Activated CD8-positive, alpha-beta memory T cell treated with anti-CD3 and anti-CD28 coated beads for 24 hours (primary cell): ENCODE measurements around the gene CACNB1.

Source experiments
- DNase-seq: peaks from one replicate; pipeline ENCODE4 v3.0.0-alpha.2; 2020

The CACNB1 gene

DNA sequence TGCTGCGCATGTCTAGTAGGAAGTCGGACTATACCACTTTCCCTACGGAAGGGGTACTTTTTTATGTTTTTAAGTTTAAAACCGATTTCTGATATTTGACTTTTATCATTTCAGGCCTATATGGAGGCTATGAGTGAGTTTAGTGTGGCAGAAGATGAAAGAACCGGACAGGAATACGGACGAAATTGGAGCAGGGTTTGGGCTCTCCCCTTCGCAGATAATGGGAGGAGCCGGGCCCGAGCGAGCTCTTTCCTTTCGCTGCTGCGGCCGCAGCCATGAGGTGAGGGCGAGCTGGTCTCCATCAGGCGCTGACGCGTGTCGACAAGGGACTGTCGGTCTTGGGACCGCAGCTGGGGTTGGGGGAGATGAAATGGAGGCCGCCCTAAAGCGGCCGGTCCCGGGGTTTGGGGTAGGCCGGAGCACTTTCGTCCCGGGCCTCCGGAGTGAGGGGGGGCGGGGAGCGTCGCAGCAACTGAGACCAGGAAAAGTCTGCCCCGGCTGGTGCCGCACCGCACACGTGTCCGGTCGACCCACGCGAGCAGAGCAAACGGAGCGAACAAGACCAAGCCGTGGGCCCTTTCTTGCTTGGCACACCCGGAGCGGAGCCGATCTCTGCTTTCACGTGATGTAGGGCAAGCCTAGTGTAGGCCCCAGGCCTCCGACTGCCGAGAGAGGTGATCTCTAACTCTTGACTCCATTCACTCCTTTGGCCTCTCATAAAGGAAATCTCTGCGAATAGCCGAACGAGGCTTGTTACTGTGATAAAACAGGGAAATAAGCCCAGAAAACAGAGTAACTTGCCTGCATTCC, 2.8 kb upstream of the CACNB1 start, which contains the start of gene RPL19:
Gene RPL19 (plus strand): TSS at position 214 of the 810 bp plus-strand sequence. CDS start 62 bp downstream, at position 276.
- DNase-seq, result peak; percentile 94

DNA sequence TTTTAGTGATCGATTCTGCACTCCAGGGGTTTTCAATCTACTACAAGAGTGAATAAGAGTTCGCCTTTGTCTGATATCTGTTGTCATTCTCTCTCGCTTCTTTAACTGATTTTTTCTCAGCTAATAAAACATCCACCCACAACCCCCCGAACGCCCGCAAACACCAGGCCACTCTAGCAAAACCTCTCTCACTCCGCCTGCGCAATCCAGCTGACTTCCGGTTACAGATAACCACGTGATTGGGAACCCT, 2.3 kb upstream of the CACNB1 start:
- DNase-seq, result peak; percentile 89

DNA sequence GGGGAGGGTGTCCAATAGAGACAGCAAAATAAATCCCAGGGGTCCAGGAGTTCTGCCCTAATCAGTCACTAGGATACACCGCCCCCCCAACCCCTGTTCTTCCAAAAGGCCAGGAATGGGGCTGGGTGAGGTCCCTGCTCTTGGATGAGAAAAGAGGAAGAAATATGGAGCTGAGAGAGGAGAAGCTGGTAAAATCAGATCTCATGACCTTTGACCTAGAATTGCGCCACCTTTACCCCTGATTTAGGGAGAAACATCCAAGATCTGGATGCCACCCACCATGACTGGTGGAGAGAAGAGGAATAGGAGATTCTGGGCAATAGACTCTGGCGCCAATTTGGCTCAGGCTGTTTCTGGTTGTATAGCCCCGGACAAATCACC, 707 bp upstream of the CACNB1 start:
- DNase-seq, result no peak

DNA sequence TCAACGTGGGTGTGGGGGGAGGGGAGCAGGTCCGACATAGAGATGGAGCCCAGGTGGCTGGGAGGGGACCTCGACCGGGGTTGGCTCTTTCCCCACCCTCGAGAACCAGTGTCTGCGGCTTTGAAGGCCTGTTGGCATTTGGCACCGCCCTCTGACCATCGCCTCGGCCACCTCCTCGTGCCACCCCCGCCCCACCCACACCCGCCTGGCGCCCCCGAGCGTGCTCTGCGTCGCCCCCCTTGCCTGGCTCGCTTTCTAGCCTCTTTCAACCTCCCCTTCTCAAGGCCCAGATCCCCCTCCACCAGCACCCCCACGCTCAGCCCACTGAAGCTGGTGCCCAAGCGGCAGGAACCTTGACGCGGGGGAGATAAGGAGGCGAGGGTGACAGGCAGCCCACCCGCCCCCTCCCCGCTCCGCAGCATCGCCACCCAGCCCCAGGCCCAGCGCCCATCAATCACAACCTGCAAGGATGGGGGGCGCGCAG, 619 bp downstream of the CACNB1 start:
- DNase-seq, result no peak

DNA sequence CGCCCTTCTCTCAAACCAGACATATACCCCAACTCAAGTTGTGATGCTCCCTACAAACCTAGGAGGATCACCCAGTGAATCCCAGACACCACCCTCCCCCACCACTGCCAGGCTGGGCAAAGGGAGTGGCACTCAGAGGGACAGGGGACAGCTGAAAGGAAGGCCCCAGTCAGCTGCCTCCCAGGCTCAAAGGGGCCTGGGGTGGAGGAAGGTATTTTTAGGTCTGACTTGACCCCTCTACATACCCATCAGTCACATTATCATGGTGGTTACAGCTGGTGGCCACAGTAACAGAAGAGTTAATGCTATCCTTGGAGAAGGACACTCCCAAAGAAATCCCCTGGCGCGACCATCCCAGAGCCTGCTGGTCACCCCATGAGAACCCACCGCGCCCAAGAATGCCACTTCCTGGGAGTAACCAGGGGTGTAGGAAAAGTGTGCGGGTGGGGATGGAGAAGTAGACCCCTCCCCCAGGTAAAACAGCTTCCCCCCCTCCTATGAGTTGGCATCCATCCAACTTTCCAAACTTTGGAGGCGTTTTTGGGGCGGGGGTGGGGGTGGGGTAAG, 1.1 kb downstream of the CACNB1 start:
- DNase-seq, result no peak

DNA sequence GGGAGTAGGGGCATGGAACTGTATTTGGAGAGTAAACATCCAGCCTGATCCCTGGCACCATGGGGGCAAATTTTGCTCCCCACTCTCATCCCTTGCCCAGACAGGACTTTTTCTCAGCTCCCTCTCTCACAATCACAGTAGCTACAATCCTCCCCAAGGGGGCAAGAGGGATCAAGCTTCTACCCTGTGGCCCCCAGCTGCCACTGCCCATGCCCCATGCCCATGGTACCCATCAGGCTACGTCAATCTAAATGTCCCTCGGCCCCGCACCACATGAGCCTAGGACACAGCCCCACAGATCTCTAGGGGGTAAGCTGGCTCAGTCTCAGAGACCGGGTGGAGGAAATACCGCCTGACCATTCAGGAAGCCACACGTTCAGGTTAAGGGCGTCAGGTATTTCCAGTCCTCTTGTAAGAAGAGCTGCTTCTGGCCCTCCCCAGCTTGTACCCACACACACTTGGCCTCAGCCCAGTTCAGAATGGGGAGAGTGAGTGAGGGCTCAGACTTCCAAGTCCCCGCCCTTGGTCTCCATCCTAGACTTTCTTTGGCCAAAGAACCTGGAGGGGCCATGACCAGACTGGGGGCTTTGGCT, 1.8 kb downstream of the CACNB1 start:
- no peak for DNase-seq

DNA sequence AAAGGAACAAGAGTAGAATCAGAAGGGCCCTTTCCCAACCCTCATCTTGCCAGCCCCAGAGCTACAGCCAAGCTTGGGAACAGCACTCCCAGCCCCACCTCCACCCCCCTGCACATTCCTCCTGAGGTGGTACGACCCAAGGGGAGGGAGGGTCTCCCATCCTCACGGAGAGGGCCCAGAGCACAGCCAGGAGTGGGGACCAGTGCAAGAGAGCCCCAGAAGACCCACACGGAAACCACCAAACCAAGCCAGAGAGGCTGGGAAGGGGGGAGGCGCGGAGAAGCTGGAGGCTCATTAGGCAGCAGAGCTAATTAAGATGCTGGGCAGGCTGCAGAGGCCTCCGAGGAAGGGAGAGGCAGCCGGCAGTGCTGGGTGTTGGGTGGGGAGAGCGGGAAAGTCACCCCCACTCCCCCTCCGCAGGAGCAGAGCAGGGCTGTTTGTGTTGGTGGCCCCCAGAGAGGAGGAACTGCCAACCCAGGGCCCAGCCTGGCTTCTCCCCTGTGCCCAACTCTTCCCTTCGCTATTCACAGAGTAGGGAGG, 2.4 kb downstream of the CACNB1 start:
- no peak for DNase-seq

DNA sequence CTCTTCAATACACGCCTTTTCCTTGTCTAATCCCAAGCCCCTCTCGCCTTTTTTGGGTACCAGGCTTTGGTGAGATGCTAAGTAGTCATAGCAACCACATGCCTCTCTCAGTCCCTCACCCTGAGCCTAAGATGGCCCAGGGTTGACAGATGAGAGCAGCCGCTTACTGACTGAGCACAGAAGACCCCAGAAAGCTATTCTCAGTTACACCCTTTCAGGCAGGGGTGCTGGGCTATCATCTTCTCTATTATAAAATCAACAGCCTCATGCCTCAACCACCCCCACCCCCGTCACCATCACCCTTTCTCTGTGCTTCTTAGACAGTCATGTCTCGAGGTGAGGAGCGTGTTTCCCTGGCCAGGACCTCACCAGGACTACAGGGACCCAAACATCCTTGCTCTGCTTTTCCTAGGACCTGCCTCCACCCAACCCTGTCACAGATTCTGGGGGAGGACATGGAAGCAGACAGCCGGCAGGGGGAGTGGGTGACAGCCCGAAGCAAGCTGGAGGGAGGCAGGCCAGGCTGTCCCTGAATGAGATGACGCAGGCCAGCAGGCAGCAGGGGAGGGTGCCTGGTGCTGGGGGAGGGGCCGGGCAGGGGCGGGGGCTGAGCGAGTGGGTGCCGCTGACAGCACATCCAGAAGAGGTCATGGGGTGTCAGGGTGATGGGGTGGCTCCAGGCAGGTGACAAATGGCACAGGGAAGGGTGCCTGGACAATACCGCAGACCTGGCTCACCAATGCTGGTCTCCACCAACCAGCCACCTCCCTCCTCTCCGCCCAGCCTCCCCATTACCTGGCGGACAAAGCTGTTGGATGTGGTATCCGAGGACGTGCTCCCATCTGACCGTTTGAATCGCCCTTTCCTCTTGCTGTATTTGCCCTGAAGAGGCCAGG, 3.1 kb downstream of the CACNB1 start:
- DNase-seq, result no peak

DNA sequence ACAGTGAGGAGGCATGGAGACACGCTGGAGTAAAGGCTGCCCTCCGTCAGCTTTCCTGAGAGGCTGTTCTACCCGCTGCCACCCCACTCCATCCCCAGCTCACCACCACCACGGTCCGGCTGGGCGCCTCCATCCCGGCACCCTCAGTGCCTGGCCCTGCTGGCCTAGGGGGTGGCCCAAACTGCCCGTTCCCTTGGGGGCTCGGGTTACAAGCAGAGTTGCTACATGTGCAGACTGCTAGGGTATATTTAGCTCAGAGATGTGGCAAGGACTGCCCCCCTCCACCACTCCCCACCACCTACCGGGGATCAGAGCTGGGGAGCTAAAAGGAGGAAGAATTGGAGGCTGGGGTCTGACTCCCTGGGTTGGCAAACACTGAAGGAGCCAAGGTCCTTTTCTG, 4.1 kb downstream of the CACNB1 start:
- DNase-seq, result no peak

DNA sequence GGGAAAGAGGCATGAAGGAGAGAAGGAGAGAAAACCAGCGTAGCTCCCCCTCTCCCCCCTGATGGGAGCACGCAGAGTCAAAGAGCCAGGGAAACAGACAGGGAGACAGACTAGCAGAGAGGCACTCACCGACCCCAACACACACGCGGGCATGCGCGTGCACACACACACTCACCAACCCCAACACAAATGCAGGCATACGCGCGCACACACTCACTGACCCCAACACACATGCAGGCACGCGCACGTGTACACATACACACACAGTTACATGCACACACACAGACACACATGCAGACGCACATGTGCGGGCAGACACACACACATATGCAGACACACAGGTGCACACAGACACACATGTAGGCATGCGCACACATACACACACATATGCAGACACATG, 4.6 kb downstream of the CACNB1 start:
- no peak for DNase-seq

DNA sequence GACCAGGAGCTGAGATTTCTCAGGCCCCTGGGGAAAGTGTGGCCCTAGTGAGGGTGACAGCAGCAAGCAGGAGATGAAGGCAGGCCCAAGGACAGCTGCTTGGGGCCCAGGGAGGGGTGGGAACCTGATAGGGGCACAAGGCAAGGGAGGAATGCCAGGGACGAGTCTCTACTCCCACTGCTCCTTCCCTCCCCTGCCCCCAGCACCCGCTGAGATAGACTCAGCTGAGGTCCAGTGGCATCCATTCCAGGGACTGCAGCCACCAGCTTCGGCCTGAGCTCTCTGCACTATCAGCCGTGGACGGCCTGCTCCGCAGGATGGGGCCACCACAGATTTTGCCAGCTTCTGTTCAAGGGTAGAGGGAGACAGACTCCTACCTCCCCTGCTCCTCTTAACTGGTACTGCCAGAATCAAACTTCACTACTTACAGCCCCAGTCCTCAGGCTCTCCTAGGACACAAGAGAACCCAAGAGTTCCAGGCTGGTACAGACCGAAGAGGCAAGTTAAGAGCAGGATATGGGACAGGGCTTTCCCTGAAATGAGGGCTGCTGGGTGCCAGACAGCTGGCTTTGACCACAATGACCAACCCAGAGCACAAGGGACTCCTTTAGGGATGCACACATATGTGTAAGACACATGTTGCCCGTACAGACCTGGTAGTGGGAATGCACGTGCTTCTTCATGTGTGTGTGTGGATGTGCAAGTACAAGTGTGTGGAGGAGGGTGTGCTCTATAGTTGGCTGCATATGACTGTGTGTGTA, 5.5 kb downstream of the CACNB1 start:
- no peak for DNase-seq

DNA sequence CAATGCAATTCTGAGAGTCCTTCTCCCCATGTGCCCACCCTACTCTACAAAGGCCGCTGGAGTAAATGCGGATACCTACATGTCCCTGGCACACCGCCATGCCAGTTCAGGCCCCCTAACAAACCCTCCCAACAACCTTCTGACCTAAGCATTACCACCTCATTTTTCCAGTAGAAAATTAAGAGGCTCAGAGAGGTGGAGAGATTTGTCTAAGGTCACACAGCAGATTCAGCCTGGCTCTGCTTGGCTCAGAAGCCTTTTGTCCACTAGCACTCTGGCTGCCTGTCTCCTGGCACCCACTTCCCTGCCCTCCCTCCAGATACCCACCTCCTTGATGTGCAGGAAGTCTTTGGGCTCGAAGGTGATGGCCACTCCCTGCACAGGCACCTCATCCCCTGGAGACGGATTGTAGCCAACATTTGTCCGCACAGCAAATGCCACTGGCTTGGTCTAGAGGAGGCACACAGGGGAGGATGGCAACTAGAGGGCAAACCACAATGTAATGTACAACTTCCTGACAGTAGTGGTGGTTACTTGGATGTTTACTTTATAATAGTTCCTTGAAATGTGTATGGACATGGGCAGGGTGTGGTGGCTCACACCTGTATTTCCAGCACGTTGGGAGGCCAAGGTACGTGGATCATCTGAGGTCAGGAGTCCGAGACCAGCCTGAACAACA, 10.2 kb downstream of the CACNB1 start:
- DNase-seq, result no peak

DNA sequence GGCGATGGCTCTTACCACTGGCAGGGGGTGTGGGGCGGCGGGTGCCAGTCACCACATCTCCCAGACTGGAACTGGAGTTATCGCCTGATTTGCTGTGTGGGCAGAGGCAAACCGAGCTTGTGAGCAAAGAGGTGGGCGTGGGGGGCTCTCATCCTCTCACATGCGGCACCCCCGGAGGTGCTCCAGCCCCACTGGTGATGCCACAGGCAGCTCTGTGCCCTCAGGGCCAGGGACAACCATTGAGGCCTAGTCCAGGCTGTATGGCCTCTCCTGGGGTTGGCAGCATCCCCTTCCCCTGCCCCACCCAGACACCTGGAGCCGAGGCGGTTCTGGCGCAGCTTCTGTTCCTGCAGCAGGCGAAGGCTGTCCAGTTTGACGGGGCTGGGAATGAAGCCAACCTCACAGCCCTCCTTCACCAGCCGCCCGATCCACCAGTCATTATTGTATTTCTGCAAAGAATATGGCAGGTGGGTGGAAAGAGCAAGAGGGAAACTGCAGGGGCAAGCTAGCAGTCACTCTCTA, 10.9 kb downstream of the CACNB1 start:
- no peak for DNase-seq

DNA sequence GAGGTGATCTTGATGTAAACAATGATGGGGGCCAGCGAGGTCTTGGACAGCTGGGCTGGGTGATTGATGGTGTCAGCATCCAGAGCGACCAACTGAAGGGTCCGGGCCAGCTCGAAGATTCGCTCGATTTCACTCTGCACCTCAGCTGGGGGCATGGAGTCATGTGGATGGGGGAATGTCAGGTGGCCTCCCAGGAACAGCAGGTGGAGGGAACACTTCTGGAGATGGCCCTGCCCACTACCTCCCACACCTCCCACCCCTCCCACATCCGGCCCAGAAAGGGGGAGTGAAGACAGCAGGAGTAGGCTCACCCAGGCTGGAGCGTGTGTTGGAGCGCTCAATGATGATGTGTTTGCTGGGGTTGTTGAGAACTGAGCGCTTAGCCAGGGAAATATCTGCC, 13.7 kb downstream of the CACNB1 start:
- no peak for DNase-seq

DNA sequence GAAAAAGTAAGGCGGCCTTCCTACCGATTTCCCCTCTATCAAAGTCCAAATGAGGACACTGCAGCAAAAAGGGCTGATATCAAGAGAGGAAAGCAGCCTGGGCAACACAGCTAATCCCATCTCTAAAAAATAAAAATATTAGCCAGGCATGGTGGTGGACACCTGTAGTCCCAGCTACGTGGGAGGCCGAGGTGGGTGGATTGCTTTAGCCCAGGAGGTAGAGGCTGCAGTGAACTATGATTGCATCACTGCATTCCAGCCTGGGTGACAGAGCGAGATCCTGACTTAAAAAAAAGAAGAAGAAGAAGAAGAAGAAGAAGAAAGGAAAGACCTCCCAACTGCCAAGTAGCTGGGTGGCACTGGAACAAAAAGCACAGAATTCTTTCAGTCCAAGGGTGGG, 14.4 kb downstream of the CACNB1 start:
- no peak for DNase-seq

DNA sequence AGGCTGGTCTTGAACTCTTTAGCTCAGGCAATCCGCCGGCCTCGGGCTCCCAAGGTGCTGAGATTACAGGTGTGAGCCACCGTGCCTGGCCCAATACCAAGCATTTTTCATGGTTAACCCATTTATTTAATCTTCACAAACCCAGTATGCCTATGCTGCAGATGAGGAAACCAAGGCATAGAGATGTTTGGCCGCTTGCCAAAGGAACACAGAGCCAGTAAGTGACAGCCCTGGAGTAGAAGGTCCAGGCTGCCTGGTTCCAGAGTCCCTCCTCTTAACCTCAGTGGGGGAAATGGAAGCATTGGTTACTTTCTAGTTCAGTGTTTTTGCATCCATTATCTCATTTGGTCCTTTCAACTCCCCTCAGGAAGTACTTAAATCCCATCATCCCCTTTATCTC, 16.2 kb downstream of the CACNB1 start:
- no peak for DNase-seq

DNA sequence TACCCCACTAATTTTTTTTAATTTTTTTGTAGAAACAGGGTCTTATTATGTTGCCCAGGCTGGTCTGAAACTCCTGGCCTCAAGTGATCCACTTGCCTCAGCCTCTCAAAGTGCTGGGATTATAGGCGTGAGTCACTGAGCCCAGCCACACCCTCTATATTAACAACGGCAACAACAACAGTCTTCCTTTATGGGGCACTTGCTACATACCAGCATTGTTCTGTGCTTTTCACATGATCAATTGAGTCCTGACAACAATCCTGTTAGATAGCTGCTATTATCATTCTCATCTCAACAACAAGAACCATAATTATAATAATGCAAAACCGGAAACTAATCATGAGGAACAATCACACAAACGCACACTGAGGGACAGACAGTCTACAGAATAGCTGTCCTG, 18.9 kb downstream of the CACNB1 start:
- DNase-seq, result no peak

DNA sequence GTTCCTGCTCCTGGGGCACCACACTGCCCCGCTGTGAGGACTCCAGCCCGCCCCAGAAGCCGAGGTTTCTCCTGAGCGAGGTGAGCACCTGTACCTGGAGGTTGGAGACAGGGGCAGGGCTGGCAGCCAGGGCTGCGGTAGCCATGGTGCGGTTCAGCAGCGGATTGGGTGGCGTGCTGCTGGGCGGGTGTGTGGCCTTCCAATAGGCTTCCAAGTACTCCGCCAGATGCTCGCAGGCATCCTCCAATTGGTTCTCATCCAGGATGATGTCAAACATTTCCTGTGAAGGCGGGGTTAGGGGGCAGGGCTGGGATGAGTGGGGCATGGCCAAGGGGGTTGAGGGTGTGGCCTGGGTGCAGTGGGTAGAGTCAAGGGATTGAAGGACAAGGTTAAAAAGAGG, 20.2 kb downstream of the CACNB1 start:
- DNase-seq, result no peak

DNA sequence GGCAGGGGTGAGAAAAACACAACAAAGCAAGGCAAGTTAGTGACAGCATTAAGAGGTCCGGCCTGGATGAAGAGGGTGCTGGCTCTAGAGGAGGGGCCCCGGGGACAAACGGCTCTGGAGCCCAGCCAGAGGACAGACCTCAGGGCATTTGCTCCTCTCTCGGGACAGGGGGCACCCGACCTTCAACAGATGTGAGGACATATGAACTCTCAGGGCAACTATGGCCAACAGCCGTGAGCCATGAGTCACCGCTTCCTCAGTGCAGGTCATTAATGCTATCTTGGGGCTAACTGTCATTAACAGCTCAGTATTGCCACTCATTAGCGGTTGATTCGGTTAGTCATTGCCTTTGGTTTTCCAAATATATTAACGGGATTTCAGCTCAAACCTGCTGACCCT, 21.8 kb downstream of the CACNB1 start:
- DNase-seq, result no peak

DNA sequence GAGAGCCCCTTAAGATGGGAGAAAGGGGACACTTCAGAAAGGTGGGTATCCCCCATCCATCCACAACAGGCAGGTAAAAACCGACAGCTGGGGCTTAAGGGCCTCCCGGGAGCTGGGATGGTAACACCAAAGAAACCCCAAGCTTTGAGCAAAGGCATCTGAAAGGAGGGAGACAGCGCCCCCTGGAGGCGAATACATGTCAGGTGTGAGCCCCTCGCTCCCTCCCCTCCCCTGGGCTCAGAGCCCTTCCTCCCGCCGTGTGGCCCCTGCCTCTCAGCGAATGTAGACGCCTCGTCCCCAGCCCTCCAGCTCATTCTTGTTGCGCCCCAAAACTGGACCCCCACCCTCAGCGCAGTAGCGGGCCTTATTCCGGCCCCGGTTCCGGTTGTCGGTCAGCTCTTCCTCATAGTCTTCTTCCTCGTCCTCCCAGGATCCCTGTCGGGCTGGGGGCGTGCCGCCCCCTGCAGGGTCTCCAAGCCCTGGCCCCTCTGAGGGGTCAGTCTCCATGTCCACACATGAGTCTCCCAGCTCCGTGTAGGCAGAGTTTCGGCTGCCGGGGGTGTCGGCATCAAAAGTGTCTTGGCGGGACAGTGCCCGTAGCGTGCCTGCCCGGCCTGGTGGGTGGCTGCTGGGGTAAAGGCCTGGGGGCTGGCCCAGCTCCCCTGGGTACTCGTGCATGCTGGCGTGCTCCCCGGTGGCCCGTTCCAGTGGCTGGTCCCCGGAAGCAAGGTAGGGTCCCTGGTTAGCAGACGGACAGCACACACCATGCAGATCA, 22.4 kb downstream of the CACNB1 start:
- DNase-seq, result peak; percentile 88
